OCI-LY3 (cell line): ENCODE results near the gene AIFM1.

ENCODE experiments used
- H2AFZ ChIP-seq: fragments of 200-600, 300-600 bp; shearing (Covaris generic); 2 replicates; pipeline ENCODE4 v1.6.0; 2014; ENCODE audit warnings: antibody characterized with exemption, low read depth, low read length
- H3K27ac ChIP-seq: fragments of 200-600, 300-600 bp; sonication (generic); 2 replicates; pipeline ENCODE4 v1.5.1; 2014; ENCODE audit warnings: mild to moderate bottlenecking, low read length, moderate library complexity, mixed read lengths
- H3K27me3 ChIP-seq: fragments of 200-600, 300-600 bp; sonication (generic); 2 replicates; pipeline ENCODE4 v1.6.1; 2014; ENCODE audit warnings: low read depth, low read length, mixed read lengths
- H3K36me3 ChIP-seq: fragments of 200-600, 300-600 bp; sonication (generic); replicated peaks from 2 replicates; pipeline ENCODE3; 2014; ENCODE audit warnings: low read depth, low read length, mixed read lengths
- H3K4me1 ChIP-seq: fragments of 300-600, 200-600 bp; sonication (generic); 2 replicates; pipeline ENCODE4 v1.6.1; 2014; ENCODE audit warnings: low read length, mixed read lengths
- H3K4me2 ChIP-seq: fragments of 200-600, 300-600 bp; sonication (generic); 2 replicates; pipeline ENCODE4 v1.6.1; 2014; ENCODE audit warnings: low read length, mixed read lengths
- H3K4me3 ChIP-seq: fragments of 300-600, 200-600 bp; sonication (generic); 2 replicates; pipeline ENCODE4 v1.5.1; 2014; ENCODE audit warnings: antibody characterized with exemption, mild to moderate bottlenecking, low read length, moderate library complexity
- H3K79me2 ChIP-seq: fragments of 300-600, 200-600 bp; shearing (Covaris generic); 2 replicates; pipeline ENCODE4 v1.6.1; 2014; ENCODE audit warnings: mild to moderate bottlenecking, low read length, mixed read lengths
- H3K9ac ChIP-seq: fragments of 300-600, 200-600 bp; shearing (Covaris generic); 2 replicates; pipeline ENCODE4 v1.6.0; 2014; ENCODE audit warnings: mild to moderate bottlenecking, low read length, moderate library complexity
- H3K9me3 ChIP-seq: fragments of 200-600, 300-600 bp; shearing (Covaris generic); 2 replicates; pipeline ENCODE4 v1.6.1; 2014; ENCODE audit warnings: low read length, mixed read lengths; ENCODE audit not compliant: insufficient read depth
- H4K20me1 ChIP-seq: fragments of 200-600, 300-600 bp; sonication (generic); 2 replicates; pipeline ENCODE4 v1.6.1; 2016; ENCODE audit warnings: low read length, mixed read lengths; ENCODE audit not compliant: insufficient read depth
- EZH2phosphoT487 ChIP-seq: fragments of 200-600 bp; shearing (Covaris generic); IDR thresholded peaks from 2 replicates; pipeline ENCODE4 v1.6.1; 2018; ENCODE audit warnings: antibody characterized with exemption, mixed run types, low read depth
- TF ChIP-seq, protein P1 (sequence below): fragments of 200-600, 300-600 bp; sonication (generic); IDR thresholded peaks from 2 replicates; pipeline ENCODE4 v1.5.1; 2014; ENCODE audit warnings: antibody characterized with exemption, low read length, low read depth

AIFM1 gene

DNA sequence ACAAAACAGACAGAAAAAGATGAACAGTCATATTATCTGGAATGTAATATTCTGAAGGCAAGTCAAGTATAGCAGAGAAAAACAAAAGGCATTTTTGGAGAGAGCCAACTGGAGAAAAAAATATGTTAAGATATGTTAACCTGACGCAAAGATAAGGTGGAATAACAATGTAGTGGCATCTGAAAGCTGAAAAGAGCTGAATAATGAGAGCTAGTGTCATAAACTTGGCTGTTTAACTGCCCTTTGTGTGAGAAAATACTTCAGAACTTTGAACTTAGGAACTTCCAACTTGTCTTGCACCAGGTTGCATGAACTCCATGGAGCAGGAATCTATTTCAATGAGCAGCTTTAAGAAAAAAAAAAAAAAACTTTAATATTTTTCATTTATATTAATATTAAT lies 39.0 kb upstream of the AIFM1 start:
- no peaks in the 10 kb centered on the region for H3K9me3 ChIP-seq
- no peak for TF ChIP-seq EZH2phosphoT487
- TF ChIP-seq, protein P1, sequence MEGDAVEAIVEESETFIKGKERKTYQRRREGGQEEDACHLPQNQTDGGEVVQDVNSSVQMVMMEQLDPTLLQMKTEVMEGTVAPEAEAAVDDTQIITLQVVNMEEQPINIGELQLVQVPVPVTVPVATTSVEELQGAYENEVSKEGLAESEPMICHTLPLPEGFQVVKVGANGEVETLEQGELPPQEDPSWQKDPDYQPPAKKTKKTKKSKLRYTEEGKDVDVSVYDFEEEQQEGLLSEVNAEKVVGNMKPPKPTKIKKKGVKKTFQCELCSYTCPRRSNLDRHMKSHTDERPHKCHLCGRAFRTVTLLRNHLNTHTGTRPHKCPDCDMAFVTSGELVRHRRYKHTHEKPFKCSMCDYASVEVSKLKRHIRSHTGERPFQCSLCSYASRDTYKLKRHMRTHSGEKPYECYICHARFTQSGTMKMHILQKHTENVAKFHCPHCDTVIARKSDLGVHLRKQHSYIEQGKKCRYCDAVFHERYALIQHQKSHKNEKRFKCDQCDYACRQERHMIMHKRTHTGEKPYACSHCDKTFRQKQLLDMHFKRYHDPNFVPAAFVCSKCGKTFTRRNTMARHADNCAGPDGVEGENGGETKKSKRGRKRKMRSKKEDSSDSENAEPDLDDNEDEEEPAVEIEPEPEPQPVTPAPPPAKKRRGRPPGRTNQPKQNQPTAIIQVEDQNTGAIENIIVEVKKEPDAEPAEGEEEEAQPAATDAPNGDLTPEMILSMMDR, result no peak
- H3K4me1 ChIP-seq, result peaks cover 11% of the 10 kb centered on the region

DNA sequence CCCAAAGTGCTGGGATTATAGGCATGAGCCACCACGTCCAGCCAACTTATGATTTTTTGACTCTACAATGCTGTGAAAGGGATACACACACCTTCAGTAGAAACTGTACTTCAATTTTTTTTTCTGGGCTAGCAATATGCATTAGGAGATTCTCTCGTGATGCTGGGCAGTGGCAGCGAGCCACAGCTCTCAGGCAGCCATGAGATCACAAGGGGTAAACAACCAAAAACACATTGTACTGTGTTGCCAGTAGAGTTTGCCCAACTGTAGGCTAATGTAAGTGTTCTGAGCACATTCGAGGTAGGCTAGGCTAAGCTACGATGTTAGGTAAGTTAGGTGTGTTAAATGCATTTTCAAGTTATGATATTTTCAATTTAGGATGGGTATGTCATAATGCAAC lies 31.8 kb upstream of the AIFM1 start:
- TF ChIP-seq, protein P1, result no peak
- no peak for TF ChIP-seq EZH2phosphoT487
- Histone ChIP-seq H2AFZ (no peak overlapping the region), H3K4me2 (no peak overlapping the region), H3K9ac (no peak overlapping the region), H3K36me3 (peaks cover 5% of the 10 kb centered on the region), H4K20me1 (no peaks in the 10 kb centered on the region), H3K27ac (no peak overlapping the region), H3K27me3 (no peaks in the 10 kb centered on the region), H3K4me3 (no peak overlapping the region), H3K79me2 (no peaks in the 10 kb centered on the region), H3K9me3 (no peaks in the 10 kb centered on the region), H3K4me1 (peaks cover 55% of the 10 kb centered on the region)

More for the DNA sequence above, 39.0 kb upstream of the AIFM1 start:
- no peak overlapping the region for H3K4me2 ChIP-seq
- H3K36me3 ChIP-seq, result peaks cover 20% of the 10 kb centered on the region
- no peak overlapping the region for H2AFZ ChIP-seq
- no peak overlapping the region for H3K9ac ChIP-seq
- no peaks in the 10 kb centered on the region for H3K27me3 ChIP-seq
- H3K4me3 ChIP-seq, result no peak overlapping the region
- H4K20me1 ChIP-seq, result no peaks in the 10 kb centered on the region
- no peaks in the 10 kb centered on the region for H3K79me2 ChIP-seq
- H3K27ac ChIP-seq, result no peak overlapping the region

DNA sequence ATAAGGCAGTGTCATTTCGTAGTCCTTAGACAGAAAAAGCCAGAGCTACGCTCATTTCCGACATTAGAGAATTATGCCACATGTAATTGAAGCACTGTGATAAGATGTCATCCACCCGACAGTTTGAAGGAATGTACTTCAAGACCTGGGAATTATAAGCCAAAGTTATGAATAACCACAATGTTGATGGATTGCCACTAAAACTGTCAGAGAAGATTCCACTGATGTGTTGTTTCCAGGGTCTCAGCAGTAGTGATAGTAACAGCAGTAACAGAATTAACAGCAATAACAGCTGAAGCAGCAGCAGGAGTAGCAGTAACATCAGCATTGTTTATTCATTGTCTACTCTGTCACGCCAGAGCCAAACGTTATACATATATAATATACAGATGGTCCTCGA lies 30.8 kb upstream of the AIFM1 start:
- no peaks in the 10 kb centered on the region for H3K9me3 ChIP-seq
- no peak overlapping the region for H3K4me3 ChIP-seq
- no peak for TF ChIP-seq EZH2phosphoT487
- TF ChIP-seq, protein P1, result no peak

DNA sequence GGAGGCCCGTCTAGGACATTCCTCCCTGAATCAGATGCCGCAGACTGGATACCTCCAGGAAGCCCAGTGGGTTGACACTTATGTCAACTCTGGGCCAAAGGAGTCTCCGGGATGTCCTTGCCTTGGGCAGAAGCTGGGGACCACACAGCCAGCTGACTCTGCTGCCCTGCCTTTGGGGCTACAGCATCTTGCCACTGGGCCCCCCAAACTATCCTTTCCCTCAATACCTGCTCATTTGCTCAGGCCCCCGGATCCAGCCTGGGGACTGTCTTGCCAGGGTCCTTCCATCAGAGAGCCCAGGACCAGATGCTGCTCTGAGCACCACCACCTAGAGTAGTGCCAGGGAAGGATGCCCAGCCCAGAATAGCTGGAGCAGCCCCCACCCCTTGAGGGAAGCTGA lies 25.2 kb upstream of the AIFM1 start:
- Histone ChIP-seq H3K36me3 (no peaks in the 10 kb centered on the region), H3K27ac (no peak overlapping the region), H2AFZ (no peak overlapping the region), H3K9ac (no peak overlapping the region), H4K20me1 (no peaks in the 10 kb centered on the region), H3K4me2 (no peak overlapping the region), H3K4me1 (peaks cover 25% of the 10 kb centered on the region), H3K27me3 (no peaks in the 10 kb centered on the region), H3K79me2 (no peaks in the 10 kb centered on the region), H3K4me3 (no peak overlapping the region), H3K9me3 (no peaks in the 10 kb centered on the region)
- no peak for TF ChIP-seq EZH2phosphoT487
- TF ChIP-seq, protein P1, result no peak

More for the DNA sequence above, 30.8 kb upstream of the AIFM1 start:
- H3K79me2 ChIP-seq, result no peaks in the 10 kb centered on the region
- H2AFZ ChIP-seq, result no peak overlapping the region
- peaks cover 60% of the 10 kb centered on the region for H3K4me1 ChIP-seq
- no peak overlapping the region for H3K27ac ChIP-seq
- H3K36me3 ChIP-seq, result peaks cover 5% of the 10 kb centered on the region
- no peaks in the 10 kb centered on the region for H3K27me3 ChIP-seq
- no peaks in the 10 kb centered on the region for H4K20me1 ChIP-seq
- H3K4me2 ChIP-seq, result no peak overlapping the region
- H3K9ac ChIP-seq, result no peak overlapping the region
